ENCODE data around the gene EPG5.
"Not testable (repeated sequence)": the region's sequence is repeated elsewhere in the genome, so short reads cannot be mapped to it uniquely, and the experiment has no call there.

Gene EPG5

GRCh38 chr18:45976974-45977373, 9.8 kb upstream of the EPG5 start:
- FAIRE-seq: no peak

- FAIRE-seq: no peak
These were observed 9.4 kb upstream of the EPG5 start for GRCh38 chr18:45976566-45976965.

DNA sequence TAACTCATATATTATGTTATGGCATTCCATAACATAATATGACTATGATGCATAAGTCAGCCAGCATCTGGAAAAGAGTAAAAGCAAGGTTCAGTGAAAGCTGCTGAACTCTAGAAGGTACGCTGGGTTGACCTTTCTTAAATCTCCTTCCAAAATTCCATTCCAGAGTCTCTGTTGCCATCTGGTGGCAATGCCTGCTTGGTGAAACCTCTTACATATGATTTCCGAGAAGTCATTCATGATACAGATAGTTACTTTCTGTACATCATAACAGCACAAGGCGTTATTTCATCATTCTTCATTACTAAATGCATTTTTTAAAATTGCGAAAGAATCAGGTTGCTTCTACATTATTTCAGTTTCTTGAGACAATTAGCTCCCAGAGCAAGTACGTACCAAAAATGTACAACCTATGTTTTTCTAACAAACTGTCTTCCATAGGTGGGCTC, 7.0 kb upstream of the EPG5 start:
- peak; percentile 97 for FAIRE-seq

GRCh38 chr18:45964913-45965312, 2.2 kb downstream of the EPG5 start:
- not testable (repeated sequence) for FAIRE-seq

DNA sequence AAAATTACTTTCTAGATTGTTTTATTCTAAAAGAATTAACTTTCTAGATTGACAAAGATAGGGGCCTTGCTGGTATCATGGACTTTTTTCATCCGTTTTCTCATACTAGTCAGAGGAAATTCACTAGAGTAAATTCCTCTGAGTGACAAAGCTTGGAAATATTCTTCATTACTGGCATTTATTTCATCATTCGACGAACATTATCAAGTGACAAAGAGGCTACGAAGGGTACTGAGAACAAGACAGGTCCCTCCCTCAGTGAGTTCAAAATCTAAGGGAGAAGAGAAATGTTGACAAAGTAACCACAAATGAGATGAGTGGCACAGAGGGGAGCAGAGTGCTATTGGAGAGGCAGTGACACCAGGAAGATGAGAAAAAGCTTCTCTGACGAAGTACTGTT, 4.3 kb downstream of the EPG5 start:
- FAIRE-seq: no peak

DNA sequence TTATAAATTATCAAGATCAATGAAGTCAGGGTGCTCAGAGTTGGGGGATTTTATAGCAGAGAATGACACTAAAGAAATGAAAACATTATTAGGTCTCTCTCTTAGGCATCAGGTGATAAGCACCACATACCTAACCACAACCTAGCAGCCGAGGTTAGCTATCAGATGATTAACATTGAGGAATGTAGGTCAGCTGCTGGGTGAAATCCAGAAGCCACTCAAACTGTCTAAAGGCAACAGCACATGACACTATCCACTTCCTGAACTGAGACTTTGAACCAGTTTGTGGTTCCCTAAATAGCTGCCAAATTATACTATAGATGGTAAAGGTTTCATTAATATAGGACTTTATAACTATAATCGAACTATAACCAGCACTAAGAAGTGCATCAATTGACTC, 4.7 kb downstream of the EPG5 start:
- FAIRE-seq: no peak

- FAIRE-seq: not testable (repeated sequence)
These were observed 7.6 kb downstream of the EPG5 start for GRCh38 chr18:45959484-45959883.

- no peak for FAIRE-seq
These were observed 8.4 kb downstream of the EPG5 start for GRCh38 chr18:45958730-45959129.

DNA sequence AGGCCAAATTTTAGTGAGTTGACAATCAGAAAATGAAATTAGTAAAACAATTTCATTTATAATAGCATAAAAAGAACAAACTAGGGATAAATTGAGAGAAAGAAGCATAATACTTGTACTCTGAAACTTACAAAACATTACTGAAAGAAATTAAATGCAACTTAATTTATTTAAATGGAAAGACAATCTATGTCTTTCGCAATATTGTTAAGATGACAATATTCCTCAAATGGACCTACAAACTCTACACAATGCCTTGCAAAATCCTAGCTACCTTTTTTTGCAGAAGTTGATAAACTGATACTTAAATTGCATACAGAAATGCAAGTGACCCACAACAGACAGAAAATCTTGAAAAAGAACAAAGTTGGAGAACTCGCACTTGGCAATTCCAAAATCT, 9.1 kb downstream of the EPG5 start:
- no peak for FAIRE-seq

DNA sequence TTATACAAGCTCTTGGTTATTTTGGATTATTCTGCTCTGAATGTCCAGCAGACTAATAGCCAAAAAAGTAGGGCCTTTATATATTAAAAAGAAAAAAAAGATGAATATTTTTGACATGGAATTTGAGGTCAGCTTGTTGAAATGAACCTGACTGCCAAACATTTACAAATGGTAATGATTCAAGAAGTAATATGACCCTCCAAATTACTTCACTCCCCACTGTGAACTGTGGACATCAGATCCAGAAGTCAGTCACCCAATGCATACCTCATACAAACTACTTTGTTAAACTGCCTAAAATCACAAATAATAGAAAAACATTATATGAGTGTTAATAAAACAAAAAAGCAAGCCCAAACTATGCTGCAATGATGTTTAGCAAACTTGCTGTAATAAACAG, 10.0 kb downstream of the EPG5 start:
- FAIRE-seq: no peak

- no peak for FAIRE-seq
These were observed 12.8 kb downstream of the EPG5 start for GRCh38 chr18:45954070-45954934.

GRCh38 chr18:45951016-45951714, 16.0 kb downstream of the EPG5 start:
- FAIRE-seq: no peak

GRCh38 chr18:45945669-45946068, 21.5 kb downstream of the EPG5 start:
- FAIRE-seq: no peak

DNA sequence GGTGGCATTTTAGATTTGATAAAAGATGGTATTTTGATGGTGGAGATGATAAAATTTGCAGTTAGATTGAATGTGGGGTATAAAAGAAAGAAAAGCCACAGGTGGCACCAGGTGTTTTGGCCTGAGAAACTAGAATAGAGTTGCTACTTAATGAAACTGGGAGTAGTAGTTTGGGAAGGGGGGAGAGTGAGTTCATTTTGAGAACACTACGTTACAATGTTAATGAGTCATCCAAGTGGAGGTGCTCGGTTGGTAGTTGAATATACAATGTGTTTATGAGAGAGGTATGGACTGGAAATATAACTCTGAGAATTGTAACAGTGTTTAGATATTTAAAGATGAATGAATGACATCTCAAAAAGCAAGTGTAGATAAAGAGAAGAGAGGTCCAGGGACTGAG, 26.4 kb downstream of the EPG5 start:
- FAIRE-seq: no peak

DNA sequence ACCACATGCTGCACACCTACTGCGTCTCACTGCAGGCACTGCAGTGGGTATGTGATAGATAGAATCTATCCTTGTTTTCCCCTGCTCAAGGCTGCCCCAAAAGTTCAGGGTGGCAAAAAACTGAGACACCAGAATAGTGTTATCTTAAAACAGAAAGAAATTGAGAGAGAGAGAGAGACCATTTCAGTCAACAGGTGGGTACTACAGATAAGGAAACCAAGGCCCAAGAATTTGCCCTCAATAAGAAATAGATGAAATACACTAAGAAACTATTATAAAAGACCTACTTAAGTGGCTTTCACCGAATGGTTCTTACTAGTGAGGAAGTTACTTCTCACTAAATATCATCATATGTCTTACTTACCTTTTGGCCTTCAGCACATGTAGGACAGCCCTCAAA, 27.9 kb downstream of the EPG5 start:
- FAIRE-seq: no peak

- FAIRE-seq: no peak
These were observed 28.6 kb downstream of the EPG5 start for GRCh38 chr18:45938488-45938935.

DNA sequence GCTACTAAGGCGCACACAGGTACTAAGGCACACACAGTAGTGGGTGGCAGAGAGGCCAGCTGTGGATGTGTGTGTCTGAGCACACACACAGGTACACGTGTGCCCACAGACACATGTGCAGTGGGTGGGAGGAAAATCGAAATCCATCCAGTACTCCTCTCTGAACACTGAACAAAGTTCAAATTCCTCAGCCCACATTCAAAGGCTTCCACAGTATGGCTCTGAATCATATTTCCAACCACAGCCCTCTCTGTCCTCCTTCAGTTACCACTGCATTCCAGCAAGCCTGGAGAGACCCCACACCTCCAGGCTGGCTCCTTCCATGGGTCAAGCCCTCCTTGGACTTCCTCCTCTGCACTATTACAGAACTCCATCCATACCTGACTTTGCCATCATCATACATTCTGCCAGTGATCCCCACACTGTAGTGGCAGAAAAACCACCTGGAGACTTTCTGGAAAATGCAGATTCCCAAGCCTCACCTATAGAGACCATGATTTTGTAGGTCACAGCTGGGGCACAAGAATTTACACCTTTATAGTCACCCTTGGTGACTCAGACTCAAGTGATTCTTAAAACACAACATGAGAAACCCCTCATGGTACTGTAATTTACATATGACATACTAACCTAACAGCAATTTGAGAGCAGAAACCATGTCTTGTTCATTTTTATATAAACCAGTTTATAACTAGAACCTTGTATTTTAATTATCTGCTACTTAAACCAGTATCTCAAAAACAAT, 31.4 kb downstream of the EPG5 start:
- FAIRE-seq: no peak

DNA sequence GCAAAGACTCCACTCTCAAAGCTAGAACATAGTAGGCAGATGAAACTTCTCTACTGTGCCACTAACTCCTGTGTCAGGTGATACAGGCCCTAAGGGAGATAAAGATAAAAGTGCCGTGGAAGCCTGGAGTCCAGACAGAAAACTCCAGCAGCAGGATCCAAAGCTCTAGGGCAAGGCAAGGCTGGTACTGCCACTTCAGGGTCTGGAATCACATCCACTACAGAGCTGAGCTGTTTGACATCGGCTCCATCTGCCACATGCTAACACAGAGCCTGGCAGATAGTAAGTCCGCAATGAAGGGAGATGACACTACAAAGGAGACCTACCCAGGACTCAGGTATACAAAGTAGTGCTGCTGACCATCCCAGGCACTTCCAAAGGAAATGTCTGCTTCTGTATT, 34.4 kb downstream of the EPG5 start:
- FAIRE-seq: no peak

- no peak for FAIRE-seq
These were observed 36.2 kb downstream of the EPG5 start for GRCh38 chr18:45930963-45931362.

GRCh38 chr18:45926691-45927090, 40.4 kb downstream of the EPG5 start:
- FAIRE-seq: no peak

- FAIRE-seq: no peak
These were observed 41.0 kb downstream of the EPG5 start for GRCh38 chr18:45926085-45926484.

DNA sequence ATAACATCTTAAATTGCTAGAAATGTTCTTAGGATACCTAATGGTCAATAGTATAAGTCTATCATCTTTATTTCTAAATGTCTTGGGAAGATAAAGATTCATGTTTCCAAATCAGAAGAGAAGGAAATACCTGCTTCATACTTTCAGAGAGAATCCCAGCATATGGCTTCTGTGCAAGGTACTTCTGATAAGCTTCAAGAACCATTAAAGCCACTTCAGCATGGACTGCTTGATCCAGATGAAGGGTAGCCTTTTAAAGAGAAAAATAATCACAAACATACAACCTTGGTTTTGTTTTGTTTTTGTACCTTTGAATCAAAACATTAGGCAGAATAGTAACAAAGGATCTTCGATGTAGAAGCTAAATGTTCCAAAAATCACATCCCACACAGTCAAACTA, 44.0 kb downstream of the EPG5 start:
- no peak for FAIRE-seq

GRCh38 chr18:45920367-45920766, 46.8 kb downstream of the EPG5 start:
- FAIRE-seq: no peak

- FAIRE-seq: no peak
These were observed 50.8 kb downstream of the EPG5 start for GRCh38 chr18:45916302-45916701.
